K562 (cell line): ENCODE results near the gene TVP23A. TPM values are rescaled to one million over a fixed set of nuclear protein-coding genes. Genes with fewer than 3 reads are reported as not detected.
A peak's percentile ranks its signal among the peaks of the same experiment; 100 is the strongest.

ENCODE experiments used
- ARID1B ChIP-seq: fragments of 450-650 bp; IDR thresholded peaks from 2 replicates; pipeline ENCODE4 v1.6.1; 2016; ENCODE audit warnings: antibody characterized with exemption, mild to moderate bottlenecking, inconsistent platforms
- BRF2 ChIP-seq: IDR thresholded peaks from 3 replicates; pipeline ENCODE4 v1.6.1; 2011; ENCODE audit warnings: borderline replicate concordance, mild to moderate bottlenecking; ENCODE audit not compliant: insufficient read length, insufficient read depth
- CBFA2T3 ChIP-seq: fragments of 450-650 bp; IDR thresholded peaks from 2 replicates; pipeline ENCODE4 v1.6.1; 2017
- CREM ChIP-seq: IDR thresholded peaks from 2 replicates; pipeline ENCODE4 v1.6.1; 2014; ENCODE audit warnings: antibody characterized with exemption, low read depth
- DEAF1 ChIP-seq: fragments of 450-650 bp; formaldehyde crosslinking; IDR thresholded peaks from 2 replicates; pipeline ENCODE4 v1.4.0; 2020; ENCODE audit warnings: mild to moderate bottlenecking, moderate library complexity
- E2F3 ChIP-seq: fragments of 250-450 bp; sonication (Bioruptor Pico); IDR thresholded peaks from 2 replicates; pipeline ENCODE4 v1.4.0; 2020; ENCODE audit warnings: mild to moderate bottlenecking
- E2F6 ChIP-seq, 2 experiments: IDR thresholded peaks; 2 replicates each; pipeline ENCODE4 v1.6.1; 2011; ENCODE audit warnings: borderline replicate concordance in 1 of 2, control low read depth in 1 of 2, low read depth in 1 of 2, low read length in 1 of 2, mild to moderate bottlenecking in 1 of 2, mixed read lengths in 1 of 2, moderate library complexity in 1 of 2; ENCODE audit not compliant: insufficient read depth in 1 of 2, insufficient read length in 1 of 2, poor library complexity in 1 of 2, severe bottlenecking in 1 of 2; ENCODE audit errors: extremely low read depth in 1 of 2
- EGR1 ChIP-seq: fragments of 450-650 bp; conservative IDR thresholded peaks from 2 replicates; pipeline ENCODE4 v1.6.1; 2017; ENCODE audit warnings: mild to moderate bottlenecking
- HNRNPK ChIP-seq: fragments of 200-400 bp; formaldehyde crosslinking; IDR thresholded peaks from one replicate; pipeline ENCODE4 v1.6.1; 2018; ENCODE audit warnings: mild to moderate bottlenecking, low read depth, low read length; ENCODE audit not compliant: poor library complexity, severe bottlenecking
- HOMEZ ChIP-seq: fragments of 250-450 bp; sonication (Bioruptor Pico); IDR thresholded peaks from 2 replicates; pipeline ENCODE4 v1.4.0; 2020; ENCODE audit warnings: mild to moderate bottlenecking, moderate library complexity
- MCM3 ChIP-seq: fragments of 450-650 bp; IDR thresholded peaks from 2 replicates; pipeline ENCODE4 v1.6.1; 2016
- NCOR1 ChIP-seq: fragments of 450-650 bp; IDR thresholded peaks from 2 replicates; pipeline ENCODE4 v1.6.1; 2016; ENCODE audit warnings: mild to moderate bottlenecking, moderate library complexity
- PHB ChIP-seq: fragments of 250-450 bp; sonication (Bioruptor Pico); IDR thresholded peaks from 2 replicates; pipeline ENCODE4 v1.5.0; 2021
- RBM14 ChIP-seq: fragments of 200-400 bp; formaldehyde crosslinking; IDR thresholded peaks from 2 replicates; pipeline ENCODE4 v1.6.1; 2018; ENCODE audit warnings: low read depth, mild to moderate bottlenecking, low read length, moderate library complexity, borderline replicate concordance; ENCODE audit not compliant: insufficient read depth
- RBM39 ChIP-seq: fragments of 200-400 bp; formaldehyde crosslinking; optimal IDR thresholded peaks from 2 replicates; pipeline ENCODE3; 2018; ENCODE audit warnings: low read depth, low read length
- SUPT5H ChIP-seq: fragments of 450-650 bp; IDR thresholded peaks from 2 replicates; pipeline ENCODE4 v1.6.1; 2016
- TCF3 ChIP-seq: sonication (generic); formaldehyde crosslinking; IDR thresholded peaks from 2 replicates; pipeline ENCODE4 v1.4.0; 2020; ENCODE audit warnings: mild to moderate bottlenecking, missing genetic modification reagents
- TEAD4 ChIP-seq, 2 experiments: sonication (generic) in 1 of 2; formaldehyde crosslinking in 1 of 2; IDR thresholded peaks; 2 replicates each; pipeline versions ENCODE4 v1.6.1 to v1.8.0; 2012 to 2022; ENCODE audit warnings: borderline replicate concordance in 1 of 2, inconsistent platforms in 1 of 2, low read length in 1 of 2, mild to moderate bottlenecking in 1 of 2, missing genetic modification reagents in 1 of 2
- ZBTB26 ChIP-seq: fragments of 450-650 bp; formaldehyde crosslinking; IDR thresholded peaks from 2 replicates; pipeline ENCODE4 v1.4.0; 2022; ENCODE audit warnings: missing genetic modification characterization
- ZNF175 ChIP-seq: fragments of 200-800 bp; sonication (Bioruptor generic); IDR thresholded peaks from 2 replicates; pipeline ENCODE4 v1.6.1; 2016; ENCODE audit warnings: low read depth, mild to moderate bottlenecking, missing genetic modification characterization, missing compliant biosample characterization
- ZNF3 ChIP-seq: fragments of 250-450 bp; sonication (Bioruptor Pico); IDR thresholded peaks from 2 replicates; pipeline ENCODE4 v1.5.0; 2021; ENCODE audit warnings: mild to moderate bottlenecking, moderate library complexity
- polyA plus RNA-seq, 8 experiments: library from polyadenylated mRNA; depleted of rRNA in 4 of 8; stranded (reverse) in 5 of 8; unstranded in 3 of 8; fragments of >200 nt; fragmentation: Nextera tagmentation in 2 of 8; fragmentation: Illumina TruSeq in 1 of 8; extraction: Ambion mirVana in 2 of 8; extraction: Trizol in 1 of 8; gene quantifications; 2 replicates each; pipeline versions ENCODE4 v1.2.1 to v1.2.3, GENCODE V29; 2011 to 2014; ENCODE audit warnings: inconsistent platforms in 1 of 8, missing spikeins in 1 of 8
- total RNA-seq, 7 experiments: library from RNA; depleted of rRNA in 6 of 7; stranded (reverse); fragments of >200 nt in 6 of 7; fragmentation: Illumina TruSeq in 2 of 7; extraction: Trizol in 2 of 7; gene quantifications; 2 replicates each; pipeline versions ENCODE4 v1.2.1 to v1.2.3, GENCODE V29; 2011 to 2021; ENCODE audit warnings: low replicate concordance in 1 of 7

The TVP23A gene
- total and polyA plus RNA-seq, 9 of the 15 experiments (the other 6 are each of a cell fraction or from before 2014, with no cell fraction given): 0.04 to 0.77 (median 0.10) TPM; not detected in 3

- TF ChIP-seq ZNF3 (CRISPR knock-in tag) (no peak), CBFA2T3 (peak; percentile 66), TCF3 (CRISPR knock-in tag) (0 out of 2 replicates have a peak, but pooled peaks have one; percentile 23), BRF2 (no peak), ZBTB26 (no peak), E2F6 (IDR thresholded peaks at IDR 0.05; ENCODE audit: borderline replicate concordance in 1 of 2, extremely low read depth in 1 of 2, insufficient read depth in 1 of 2, insufficient read length in 1 of 2, low read depth in 1 of 2, low read length in 1 of 2, poor library complexity in 1 of 2, severe bottlenecking in 1 of 2) (no peak), ARID1B (peak; percentile 30; the same call in 1 of the 2 replicates), PHB (CRISPR knock-in tag) (no peak), DEAF1 (CRISPR knock-in tag) (no peak), RBM39 (no peak), HOMEZ (no peak), ZNF175 (no peak), E2F3 (CRISPR knock-in tag) (no peak), RBM14 (no peak), EGR1 (peak; percentile 73), TEAD4 (IDR thresholded peaks at IDR 0.05; ENCODE audit: low read length) (no peak), TEAD4 (CRISPR knock-in tag; IDR thresholded peaks at IDR 0.05; ENCODE audit: borderline replicate concordance) (no peak), HNRNPK (no peak), SUPT5H (no peak), NCOR1 (no peak), MCM3 (no peak), CREM (peak; percentile 64)
These were observed at the start of gene TVP23A (continued) for GRCh38 chr16:10817963-10818941.
